ENCODE measurements around the gene CCDC197.

DNA sequence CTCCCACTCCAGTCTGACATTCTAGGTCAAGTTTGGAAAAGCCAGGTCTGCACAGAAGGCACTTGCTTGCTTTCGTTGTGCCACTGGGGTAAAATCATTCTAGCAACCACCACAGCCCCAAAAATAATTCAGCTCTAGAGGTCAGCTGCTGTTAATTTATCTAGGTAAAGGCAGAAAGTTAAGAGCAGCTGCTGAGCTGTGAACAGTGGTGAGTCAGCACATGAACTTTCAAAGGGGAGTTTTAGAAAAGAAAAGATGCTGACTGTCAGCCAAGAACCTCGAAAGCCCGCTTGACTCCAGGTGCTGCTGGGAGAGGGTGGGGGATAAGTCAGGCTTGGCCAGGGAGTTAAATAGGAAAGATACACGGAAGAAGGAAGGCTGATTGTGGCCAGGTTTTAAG is 12.7 kb downstream of the CCDC197 start:
- TF ChIP-seq, protein P1, sequence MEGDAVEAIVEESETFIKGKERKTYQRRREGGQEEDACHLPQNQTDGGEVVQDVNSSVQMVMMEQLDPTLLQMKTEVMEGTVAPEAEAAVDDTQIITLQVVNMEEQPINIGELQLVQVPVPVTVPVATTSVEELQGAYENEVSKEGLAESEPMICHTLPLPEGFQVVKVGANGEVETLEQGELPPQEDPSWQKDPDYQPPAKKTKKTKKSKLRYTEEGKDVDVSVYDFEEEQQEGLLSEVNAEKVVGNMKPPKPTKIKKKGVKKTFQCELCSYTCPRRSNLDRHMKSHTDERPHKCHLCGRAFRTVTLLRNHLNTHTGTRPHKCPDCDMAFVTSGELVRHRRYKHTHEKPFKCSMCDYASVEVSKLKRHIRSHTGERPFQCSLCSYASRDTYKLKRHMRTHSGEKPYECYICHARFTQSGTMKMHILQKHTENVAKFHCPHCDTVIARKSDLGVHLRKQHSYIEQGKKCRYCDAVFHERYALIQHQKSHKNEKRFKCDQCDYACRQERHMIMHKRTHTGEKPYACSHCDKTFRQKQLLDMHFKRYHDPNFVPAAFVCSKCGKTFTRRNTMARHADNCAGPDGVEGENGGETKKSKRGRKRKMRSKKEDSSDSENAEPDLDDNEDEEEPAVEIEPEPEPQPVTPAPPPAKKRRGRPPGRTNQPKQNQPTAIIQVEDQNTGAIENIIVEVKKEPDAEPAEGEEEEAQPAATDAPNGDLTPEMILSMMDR (conservative IDR thresholded peaks at IDR 0.05; ENCODE audit: low read length), result no peak
- no peak for TF ChIP-seq EZH2phosphoT487 (IDR thresholded peaks at IDR 0.05; ENCODE audit: borderline replicate concordance)

All from Loucy (cell line).